ENCODE measurements around the gene NOTO. TPM values are rescaled to one million over a fixed set of nuclear protein-coding genes. Genes with fewer than 3 reads are reported as not detected.

NOTO gene
- total and polyA plus RNA-seq, 2 of the 8 experiments (the other 6 are each of a cell fraction or from before 2014, with no cell fraction given): 0.33 to 0.54 TPM

GRCh38 chr2:73174941-73175662 is 27.3 kb upstream of the NOTO start:
- Histone ChIP-seq H3K4me3 (ENCODE audit: extremely low read depth in 1 of 4, insufficient read depth in 2 of 4, low read depth in 3 of 4, low read length in 4 of 4) (peak overlapping the region; percentile 18 to 64 (median 49)), H2BK120ac (replicated peaks; ENCODE audit: low read depth, low read length) (no peak overlapping the region), H4K91ac (replicated peaks; ENCODE audit: insufficient read length, low read length) (no peak overlapping the region), H3K4me1 (replicated peaks in 1 of 4; ENCODE audit: control insufficient read depth in 3 of 4, insufficient read depth in 4 of 4, low read length in 3 of 4) (peaks cover 2 to 23% (median 11%) of the 10 kb centered on the region in 4 experiments; a peak in 6 of 7 replicates), H3K23ac (ENCODE audit: insufficient read length) (no peak overlapping the region), H2BK20ac (ENCODE audit: low read length) (no peak overlapping the region; the same call in 1 of the 2 replicates), H3K14ac (ENCODE audit: insufficient read length) (no peak overlapping the region), H3K23me2 (ENCODE audit: low read depth, low read length) (peaks cover 23% of the 10 kb centered on the region; the same call in 1 of the 2 replicates), H2BK12ac (ENCODE audit: low read depth, low read length) (peak overlapping the region; percentile 92; the same call in 1 of the 2 replicates), H2BK15ac (ENCODE audit: low read length) (0 out of 2 replicates have a peak overlapping the region, but pooled peaks have one; percentile 40), H4K5ac (ENCODE audit: insufficient read length, low read depth, low read length) (no peak overlapping the region), H2AFZ (ENCODE audit: low read length) (peak overlapping the region; percentile 68), H3K4ac (replicated peaks; ENCODE audit: insufficient read length, low read depth, low read length) (no peak overlapping the region), H2AK5ac (ENCODE audit: low read depth, low read length) (no peak overlapping the region), H3K79me2 (ENCODE audit: control insufficient read depth in 1 of 2, insufficient read depth in 2 of 2, low read length in 2 of 2) (no peaks in the 10 kb centered on the region), H4K20me1 (replicated peaks in 1 of 2; ENCODE audit: control insufficient read depth in 1 of 2, insufficient read depth in 2 of 2, low read length in 2 of 2) (peaks cover 4 to 6% of the 10 kb centered on the region in 2 experiments), H4K8ac (ENCODE audit: extremely low read depth, insufficient read depth, low read length) (no peak overlapping the region; the same call in 1 of the 2 replicates), H3K79me1 (ENCODE audit: low read depth, low read length) (no peaks in the 10 kb centered on the region), H3K27me3 (replicated peaks in 1 of 4; ENCODE audit: control insufficient read depth in 3 of 4, extremely low read depth in 1 of 4, insufficient read depth in 3 of 4, low read length in 3 of 4) (peaks cover 22 to 54% (median 45%) of the 10 kb centered on the region in 4 experiments), H2BK5ac (ENCODE audit: low read depth, low read length) (0 out of 2 replicates have a peak overlapping the region, but pooled peaks have one; percentile 39), H3K36me3 (ENCODE audit: control insufficient read depth in 2 of 4, insufficient read depth in 4 of 4, low read length in 3 of 4) (no peaks in the 10 kb centered on the region), H3K9me3 (ENCODE audit: insufficient read depth in 2 of 2, low read depth in 1 of 2, low read length in 1 of 2) (no peaks in the 10 kb centered on the region), H3K18ac (ENCODE audit: extremely low read depth, low read length) (no peak overlapping the region; the same call in 1 of the 2 replicates), H3K4me2 (ENCODE audit: insufficient read depth in 1 of 2, low read depth in 2 of 2, low read length in 2 of 2) (peak overlapping the region; percentile 7 to 84), H3K56ac (replicated peaks; ENCODE audit: insufficient read length, low read depth, low read length) (no peak overlapping the region), H3K27ac (ENCODE audit: low read depth, low read length) (no peak overlapping the region), H3K9ac (replicated peaks in 1 of 4; ENCODE audit: extremely low read depth in 1 of 4, low read depth in 3 of 4, low read length in 3 of 4) (no peak overlapping the region)
- POLR2A ChIA-PET (ENCODE audit: partially characterized antibody): interaction anchor here (0.6 to 1.5 kb wide), 5 partner anchors 18 to 159 kb away, joined by 3 to 6 read pairs (median 3); no protein-coding TSS in a partner anchor
- no peak for TF ChIP-seq RNF2 (IDR thresholded peaks at IDR 0.05; ENCODE audit: borderline replicate concordance, low read depth, low read length, missing control alignments, poor library complexity, severe bottlenecking)
- TF ChIP-seq RXRA (IDR thresholded peaks at IDR 0.05; ENCODE audit: insufficient read depth, low read depth, low read length): no peak
- peak; percentile 67 for TF ChIP-seq EZH2 (IDR thresholded peaks at IDR 0.05; ENCODE audit: low read depth, low read length, severe bottlenecking)
- no peak for TF ChIP-seq SP4 (IDR thresholded peaks at IDR 0.05; ENCODE audit: low read length)
- no peak for TF ChIP-seq MAX (IDR thresholded peaks at IDR 0.05)
- DNase-seq (ENCODE audit: low read depth in 1 of 2, low spot score in 2 of 2): no peak
- WGBS, 2 experiments (ENCODE audit: extremely low coverage in 1 of 2, insufficient coverage in 1 of 2, insufficient read length in 1 of 2, insufficient replicate concordance in 2 of 2, low coverage in 1 of 2, low lambda C conversion rate in 2 of 2, missing lambda C conversion rate in 1 of 2): 10% methylated on average over 24 of the region's 25 CpGs; no CpG with 5 or more reads in 1 of the 2 experiments
- CTCF ChIA-PET (ENCODE audit: partially characterized antibody): interaction anchor here (0.9 to 6.5 kb wide), 10 partner anchors 14 to 288 kb away, joined by 3 to 92 read pairs (median 6); partner anchors contain the start of genes SMYD5 and SPR
- no peak for FAIRE-seq

Measured in H1 (cell line).